Activated CD4-positive, alpha-beta T cell treated with anti-CD3 and anti-CD28 coated beads, Interleukin-2, amount 50 U/mL, for 48 hours (primary cell): ENCODE results near the gene PLCXD3.

Experiments used
- DNase-seq, 2 experiments: peaks; one replicate each; pipeline ENCODE4 v3.0.0-alpha.2; 2020

The PLCXD3 gene

DNA sequence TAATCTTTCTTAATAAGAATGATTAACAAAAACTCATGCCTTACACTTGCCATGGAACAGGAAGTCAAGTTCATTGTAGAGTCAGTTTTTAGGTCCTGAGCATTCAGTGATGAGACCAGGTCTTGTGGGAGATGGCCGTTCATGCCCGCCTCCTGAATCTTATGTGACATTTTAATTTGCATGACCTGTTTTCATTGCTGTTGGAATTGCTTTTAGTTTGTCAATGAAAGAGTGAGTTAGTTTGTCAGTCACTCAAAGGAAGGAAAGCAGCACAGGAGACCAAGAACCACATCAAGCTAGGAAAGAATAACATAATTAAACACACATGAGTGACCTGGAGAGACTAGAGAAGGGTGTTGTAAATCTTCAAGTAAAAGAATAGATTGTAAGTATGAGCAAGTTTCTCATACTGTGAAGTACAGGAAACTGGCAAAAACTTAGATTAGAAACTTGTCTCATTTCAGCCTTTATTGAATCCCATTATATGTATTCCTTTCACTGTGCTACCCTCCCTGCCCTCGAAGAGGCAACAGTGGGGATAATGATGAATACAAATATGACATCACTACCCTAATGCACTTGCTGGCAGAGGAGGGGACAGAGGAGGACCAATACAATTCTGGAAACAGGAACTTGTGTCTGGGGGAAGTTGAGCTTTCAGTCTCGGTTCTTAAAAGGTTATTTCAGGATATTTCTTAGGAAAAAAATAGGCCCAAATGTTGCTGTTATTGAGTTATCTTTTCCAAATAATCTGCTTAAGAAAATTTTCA, 232.7 kb downstream of the PLCXD3 start:
- no peak for DNase-seq

DNA sequence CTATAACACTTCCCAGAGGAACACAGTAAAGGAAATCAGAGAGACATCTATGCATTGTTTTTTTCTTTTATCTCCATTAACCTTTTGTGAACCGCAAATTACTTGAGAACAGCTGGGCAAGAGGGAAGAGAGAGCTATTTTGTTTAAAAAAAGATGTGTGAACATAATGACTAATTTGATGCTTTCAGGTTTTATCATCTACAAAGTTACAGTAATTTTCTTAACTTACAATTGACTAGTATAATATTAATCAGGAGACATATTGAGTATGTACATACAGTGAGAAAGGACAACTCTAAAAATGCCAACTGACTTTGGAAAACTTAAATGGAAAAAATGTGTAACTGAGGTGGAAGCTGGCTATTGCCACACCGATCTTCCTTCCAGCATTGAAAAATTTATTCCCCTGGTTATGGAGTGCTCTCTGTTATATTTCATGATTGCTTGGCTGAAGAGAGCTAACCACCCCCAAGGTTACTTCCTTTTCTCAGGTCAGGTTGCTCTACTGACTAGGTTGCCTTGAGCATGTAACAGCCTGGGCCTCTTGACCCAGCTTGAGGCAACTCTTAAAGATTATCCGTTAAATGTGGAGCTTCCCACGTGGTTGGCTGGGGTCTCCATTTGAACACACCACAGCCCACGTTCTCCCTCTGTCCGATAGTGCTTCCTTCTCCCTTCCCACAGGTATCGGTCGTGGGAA, 234.4 kb downstream of the PLCXD3 start:
- no peak for DNase-seq

DNA sequence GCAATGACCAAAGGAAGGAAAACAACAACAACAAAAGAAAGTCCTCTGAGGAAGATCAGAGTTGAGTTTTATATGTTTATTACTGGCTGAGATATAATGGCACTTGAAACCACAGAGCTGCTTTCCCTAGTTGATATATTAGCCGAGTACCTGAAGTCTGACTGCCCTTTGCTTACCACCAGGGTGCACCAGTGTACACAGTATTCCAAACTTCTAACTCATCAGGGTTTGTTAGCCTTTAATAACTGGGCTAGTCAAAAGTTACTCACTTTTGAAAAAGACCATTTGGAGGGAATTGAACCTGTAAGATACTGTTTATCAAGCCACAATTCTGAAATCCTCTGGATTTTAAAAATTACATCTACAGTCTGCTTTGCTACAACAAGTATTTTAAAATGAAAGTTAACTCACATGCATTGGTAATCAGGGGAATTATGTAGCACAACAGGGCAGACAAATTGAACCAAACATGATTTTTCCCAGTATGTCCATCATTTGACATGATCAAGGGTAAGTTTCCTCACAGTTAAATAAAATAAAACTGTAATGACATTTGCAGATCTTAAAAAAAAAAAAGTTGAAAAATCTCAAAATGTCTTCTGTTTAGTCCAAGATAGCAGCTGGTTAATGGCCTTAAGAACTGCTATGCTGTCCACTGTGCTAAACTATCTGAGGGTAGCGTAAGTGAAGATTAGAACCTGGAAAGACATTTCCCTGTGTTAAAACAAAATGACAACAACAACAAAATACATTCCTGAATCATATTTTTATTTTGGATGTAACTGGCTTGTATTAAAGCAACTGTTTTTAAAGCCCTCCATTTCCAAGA, 239.8 kb downstream of the PLCXD3 start:
- peak in 1 of 2 experiments; percentile 3 for DNase-seq

- no peak for DNase-seq
These were observed 241.5 kb downstream of the PLCXD3 start for GRCh38 chr5:41268894-41269293.

DNA sequence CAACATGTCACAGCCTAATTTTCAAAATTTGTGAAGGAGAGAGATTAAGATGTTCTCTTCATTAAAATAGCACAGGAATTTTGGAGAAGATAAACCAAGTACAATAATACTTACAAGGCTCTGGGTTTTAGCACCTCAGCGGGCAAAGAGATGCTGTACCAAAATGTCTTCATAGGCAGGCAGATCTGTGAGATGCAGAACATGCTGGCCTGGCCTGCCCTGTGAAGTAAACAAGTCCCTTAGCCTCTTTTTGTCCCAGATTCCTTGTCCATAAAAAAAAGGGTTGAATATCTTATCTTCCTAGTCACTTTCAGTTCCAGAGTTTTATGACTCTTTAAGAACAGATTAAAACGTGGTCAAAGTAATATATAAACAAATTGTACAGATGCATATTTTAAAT, 244.0 kb downstream of the PLCXD3 start:
- no peak for DNase-seq

DNA sequence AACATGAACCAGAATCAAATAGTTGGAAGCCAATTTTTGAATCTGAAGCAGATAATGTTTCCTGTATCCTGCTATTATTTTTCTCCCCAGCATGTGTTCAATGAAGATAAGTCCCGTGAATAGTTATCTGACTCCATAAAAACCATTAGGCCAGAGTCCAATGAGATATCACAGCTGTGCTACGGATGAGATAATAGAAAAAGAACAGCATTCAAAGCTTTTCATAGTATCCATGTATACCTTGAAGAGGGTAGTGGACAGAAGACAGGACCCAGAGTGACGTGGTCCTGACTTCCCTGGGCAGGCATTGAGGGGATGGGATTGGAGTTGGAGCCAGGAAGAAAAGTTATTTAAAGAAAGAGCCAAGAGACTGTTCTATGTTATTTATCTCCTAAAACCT, 246.4 kb downstream of the PLCXD3 start:
- DNase-seq = no peak

DNA sequence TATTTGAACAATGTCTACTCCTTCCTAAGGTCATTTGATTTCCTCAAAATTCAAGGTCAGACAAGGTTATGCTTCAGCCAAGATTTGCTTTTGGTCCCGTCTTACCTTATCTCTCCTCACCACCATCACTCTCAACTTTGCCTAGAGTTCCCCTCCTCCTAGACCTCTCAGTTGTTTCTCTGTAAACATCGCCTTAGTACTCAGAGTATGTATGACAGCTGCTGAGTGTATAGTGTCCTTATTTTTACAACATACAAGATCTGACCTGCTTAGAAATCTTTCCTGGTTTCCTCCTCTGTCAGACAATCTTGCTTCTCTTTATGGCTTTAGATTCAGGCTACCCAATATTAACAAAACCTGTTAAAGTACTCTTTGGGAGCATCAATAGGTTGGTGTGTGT, 247.1 kb downstream of the PLCXD3 start:
- DNase-seq = no peak
